Fibroblast of pulmonary artery (primary cell): ENCODE measurements around the gene SH3D19.
"Not testable (repeated sequence)": the region's sequence is repeated elsewhere in the genome, so short reads cannot be mapped to it uniquely, and the experiment has no call there.

ENCODE experiments used
- DNase-seq: peaks from one replicate; pipeline ENCODE4 v3.0.0-alpha.2; 2010; ENCODE audit warnings: low read depth
- H3K4me3 ChIP-seq: replicated peaks from 2 replicates; pipeline ENCODE4 v1.5.1; 2011; ENCODE audit warnings: low read depth, mild to moderate bottlenecking, control low read depth, low read length, moderate library complexity
- CTCF ChIP-seq: IDR thresholded peaks from 2 replicates; pipeline ENCODE4 v1.5.1; 2011; ENCODE audit warnings: mild to moderate bottlenecking, control low read depth, low read length, inconsistent platforms; ENCODE audit errors: missing control alignments

Gene SH3D19

GRCh38 chr4:151097759-151098158 is 227.6 kb downstream of the SH3D19 start:
- TF ChIP-seq CTCF = no peak

GRCh38 chr4:151095142-151095541 is 230.3 kb downstream of the SH3D19 start:
- H3K4me3 ChIP-seq = no peak overlapping the region
- DNase-seq = no peak
- TF ChIP-seq CTCF = no peak

More at GRCh38 chr4:151097759-151098158, 227.6 kb downstream of the SH3D19 start:
- no peak overlapping the region for H3K4me3 ChIP-seq
- no peak for DNase-seq

GRCh38 chr4:151094290-151094751 is 231.1 kb downstream of the SH3D19 start:
- no peak overlapping the region for H3K4me3 ChIP-seq
- no peak for TF ChIP-seq CTCF
- no peak for DNase-seq

GRCh38 chr4:151093203-151093602 is 232.2 kb downstream of the SH3D19 start:
- no peak for TF ChIP-seq CTCF
- no peak for DNase-seq
- no peak overlapping the region for H3K4me3 ChIP-seq

- no peak for DNase-seq
- no peak overlapping the region for H3K4me3 ChIP-seq
- TF ChIP-seq CTCF = no peak
These were observed 232.9 kb downstream of the SH3D19 start for GRCh38 chr4:151092488-151092887.

DNA sequence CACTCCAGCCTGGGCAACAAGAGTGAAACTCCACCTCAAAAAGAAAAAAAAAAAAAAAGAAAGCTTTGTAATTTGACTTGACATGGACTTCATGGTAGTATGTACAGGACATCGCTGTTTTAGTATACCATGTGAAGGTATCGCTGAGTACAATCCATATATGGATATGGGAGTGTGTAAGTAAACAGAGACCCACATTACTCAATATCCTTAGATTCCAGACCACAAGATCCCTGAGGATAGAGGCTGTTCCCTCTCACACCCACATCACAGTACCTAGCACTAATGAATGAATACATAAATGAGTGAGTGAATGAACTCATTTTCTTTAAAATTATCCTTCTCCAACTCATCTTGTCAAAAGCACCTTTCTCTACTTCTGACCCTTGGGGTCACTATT is 234.4 kb downstream of the SH3D19 start:
- H3K4me3 ChIP-seq = no peak overlapping the region
- TF ChIP-seq CTCF = no peak
- no peak for DNase-seq

GRCh38 chr4:151087467-151087866 is 237.9 kb downstream of the SH3D19 start:
- no peak overlapping the region for H3K4me3 ChIP-seq
- DNase-seq = no peak
- no peak for TF ChIP-seq CTCF

- H3K4me3 ChIP-seq, DNase-seq: not testable (repeated sequence)
These were observed 247.4 kb downstream of the SH3D19 start for GRCh38 chr4:151077978-151078377.
